NCI-H748 (cell line): Measurements from ENCODE around the gene COL4A3.
"Not testable (repeated sequence)": the region's sequence is repeated elsewhere in the genome, so short reads cannot be mapped to it uniquely, and the experiment has no call there.

ENCODE experiments used
- DNase-seq: peaks from one replicate; lab custom pipeline; 2025; ENCODE audit not compliant: unreplicated experiment; lab: John Stamatoyannopoulos, UW

The COL4A3 gene

GRCh38 chr2:227205701-227206100 lies 41.3 kb downstream of the COL4A3 start:
- DNase-seq = no peak

GRCh38 chr2:227206406-227206805 lies 42.0 kb downstream of the COL4A3 start:
- DNase-seq = no peak

DNA sequence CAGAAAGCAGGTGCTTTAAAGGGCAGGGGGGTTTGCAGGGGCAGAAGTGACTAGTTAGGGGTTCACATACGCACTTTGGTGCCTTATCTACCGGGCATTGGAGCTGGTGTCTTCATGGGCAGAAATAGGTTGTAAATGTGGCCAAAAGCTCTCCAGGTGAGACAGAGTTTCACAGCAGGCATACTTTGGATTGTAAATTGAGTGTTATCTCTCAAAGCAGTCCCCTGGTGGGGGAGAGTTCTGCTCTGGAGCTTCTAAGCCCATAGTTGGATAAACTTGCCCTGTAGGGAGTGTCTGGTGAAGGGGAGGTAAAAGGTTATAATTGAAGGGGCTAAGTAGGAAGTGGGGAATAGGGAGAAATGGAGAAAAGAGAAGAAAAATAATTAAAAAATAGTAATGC lies 43.1 kb downstream of the COL4A3 start:
- no peak for DNase-seq

DNA sequence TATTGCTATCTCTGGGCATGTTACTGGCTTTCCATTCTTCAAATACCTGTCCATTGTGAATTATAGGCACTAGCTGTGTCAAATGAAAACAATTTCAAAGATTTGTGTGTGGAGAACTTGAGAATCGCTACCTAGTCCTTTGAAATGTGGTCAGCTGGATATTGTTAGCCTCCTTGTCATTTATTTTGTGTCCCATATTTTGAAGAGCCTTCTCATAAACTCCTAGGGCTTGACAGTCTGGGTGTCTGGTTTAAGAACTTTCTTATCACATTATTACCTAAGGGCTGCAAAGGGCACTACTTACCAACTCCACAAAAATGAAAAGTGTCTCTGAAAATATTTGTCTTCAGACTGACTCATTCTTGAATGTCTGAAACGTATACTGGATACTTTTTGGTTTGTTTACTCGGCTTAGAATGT lies 50.2 kb downstream of the COL4A3 start:
- no peak for DNase-seq

DNA sequence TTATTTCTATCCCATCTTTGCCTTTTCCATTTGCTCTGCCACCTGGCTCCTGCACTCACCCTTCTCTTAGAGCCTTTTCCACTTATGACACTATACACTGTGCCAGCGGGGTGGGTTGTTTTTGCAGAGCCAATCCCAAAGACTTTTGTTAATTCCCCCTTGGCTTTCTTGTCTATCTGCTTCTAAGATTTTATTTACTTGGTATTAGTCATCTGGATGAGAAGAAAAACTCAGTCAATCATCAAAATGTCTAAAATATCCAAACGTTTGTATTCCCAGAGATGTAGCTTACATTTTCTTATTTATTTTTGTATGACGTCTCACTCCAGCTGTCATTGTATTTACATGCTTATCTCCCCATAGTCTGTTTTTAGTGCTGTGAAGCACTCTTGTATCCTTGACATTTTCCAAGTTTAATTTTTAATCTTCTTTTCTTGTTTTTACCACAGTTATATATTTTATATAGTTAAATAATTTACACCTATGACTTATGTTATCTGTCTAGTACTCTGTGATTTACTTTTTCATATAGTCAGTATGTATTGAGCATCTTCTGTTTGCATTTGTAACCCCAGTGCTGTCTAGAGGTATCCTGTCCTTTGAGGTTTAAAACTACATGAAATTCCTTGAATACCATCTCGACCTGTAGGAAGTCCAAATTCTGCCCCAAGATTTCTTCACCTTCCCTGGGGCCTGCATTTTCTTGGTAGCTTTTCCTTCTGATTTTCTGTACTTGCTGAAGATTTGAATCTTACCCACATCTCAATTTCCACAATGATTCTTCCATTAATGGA lies 55.1 kb downstream of the COL4A3 start:
- no peak for DNase-seq

DNA sequence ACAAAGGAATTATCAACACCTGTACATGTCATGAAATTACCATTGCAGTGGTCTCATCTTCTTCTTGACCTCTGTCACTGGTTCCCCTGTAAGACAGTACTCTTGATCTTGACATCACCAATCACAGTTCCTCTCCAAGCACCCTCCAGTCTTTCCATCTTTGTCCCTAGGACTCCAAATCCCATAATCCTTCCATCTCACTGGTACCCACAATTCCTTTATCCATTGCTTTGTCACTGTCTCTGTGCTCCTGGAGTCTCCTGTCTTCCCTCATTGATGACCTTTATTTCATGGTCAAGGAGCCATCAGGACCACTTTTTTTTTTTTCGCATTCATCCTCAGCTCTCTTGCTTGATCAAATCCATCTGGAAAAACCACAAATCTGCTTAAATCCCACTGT lies 56.7 kb downstream of the COL4A3 start:
- DNase-seq = no peak

GRCh38 chr2:227222292-227222691 lies 57.9 kb downstream of the COL4A3 start:
- no peak for DNase-seq

GRCh38 chr2:227225641-227226040 lies 61.2 kb downstream of the COL4A3 start:
- DNase-seq = not testable (repeated sequence)

DNA sequence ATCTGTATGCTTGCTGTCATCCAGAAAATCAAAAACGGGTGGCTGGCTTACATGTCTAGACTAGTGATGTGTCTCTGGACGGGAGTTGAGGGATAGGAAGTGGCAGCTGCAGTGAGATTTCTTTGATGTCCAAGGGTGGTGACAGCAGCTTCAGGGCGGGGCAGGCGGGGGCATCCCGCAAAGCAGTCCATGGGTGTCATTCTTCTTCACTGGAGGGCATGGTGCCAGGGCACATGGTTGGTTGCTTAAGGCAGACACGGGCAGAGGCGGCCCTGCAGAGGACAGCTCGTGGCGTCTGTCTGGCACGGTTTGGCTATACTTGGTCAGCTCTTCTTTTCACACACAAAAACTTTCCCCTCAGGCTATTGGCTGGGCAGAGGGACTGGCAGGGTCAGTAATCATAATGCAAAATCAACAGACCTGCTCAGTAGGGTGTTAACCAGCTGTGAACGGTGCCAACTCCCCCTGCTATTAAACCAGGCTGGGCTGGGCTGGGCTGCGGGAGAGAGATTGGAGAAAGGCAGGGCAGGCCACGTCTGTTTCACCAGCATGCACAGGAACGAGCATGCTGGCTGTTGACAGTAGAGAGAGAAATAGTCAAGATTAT lies 63.7 kb downstream of the COL4A3 start:
- peak; percentile 70 for DNase-seq

- no peak for DNase-seq
Measured at GRCh38 chr2:227230151-227230550, 65.7 kb downstream of the COL4A3 start.

DNA sequence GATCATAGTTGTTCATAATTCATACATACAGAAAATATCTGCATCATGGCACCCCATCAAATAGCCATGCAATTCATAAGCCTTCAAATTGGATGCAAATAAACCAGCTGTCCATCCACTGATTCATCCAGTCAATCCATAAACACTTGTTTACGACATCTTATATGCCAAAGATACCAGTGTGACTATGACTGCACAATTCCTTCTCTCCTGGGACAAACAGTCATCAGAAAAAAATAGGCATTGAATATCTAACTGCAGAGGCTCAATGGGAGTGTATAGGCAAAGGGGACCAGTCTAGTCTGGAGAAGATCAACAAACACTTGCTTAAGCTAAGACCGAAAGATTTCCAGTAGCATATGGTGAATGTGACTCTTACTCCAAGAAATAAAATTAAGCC lies 70.0 kb downstream of the COL4A3 start:
- DNase-seq = no peak

- peak; percentile 4 for DNase-seq
Measured at GRCh38 chr2:227237786-227238185, 73.4 kb downstream of the COL4A3 start.

DNA sequence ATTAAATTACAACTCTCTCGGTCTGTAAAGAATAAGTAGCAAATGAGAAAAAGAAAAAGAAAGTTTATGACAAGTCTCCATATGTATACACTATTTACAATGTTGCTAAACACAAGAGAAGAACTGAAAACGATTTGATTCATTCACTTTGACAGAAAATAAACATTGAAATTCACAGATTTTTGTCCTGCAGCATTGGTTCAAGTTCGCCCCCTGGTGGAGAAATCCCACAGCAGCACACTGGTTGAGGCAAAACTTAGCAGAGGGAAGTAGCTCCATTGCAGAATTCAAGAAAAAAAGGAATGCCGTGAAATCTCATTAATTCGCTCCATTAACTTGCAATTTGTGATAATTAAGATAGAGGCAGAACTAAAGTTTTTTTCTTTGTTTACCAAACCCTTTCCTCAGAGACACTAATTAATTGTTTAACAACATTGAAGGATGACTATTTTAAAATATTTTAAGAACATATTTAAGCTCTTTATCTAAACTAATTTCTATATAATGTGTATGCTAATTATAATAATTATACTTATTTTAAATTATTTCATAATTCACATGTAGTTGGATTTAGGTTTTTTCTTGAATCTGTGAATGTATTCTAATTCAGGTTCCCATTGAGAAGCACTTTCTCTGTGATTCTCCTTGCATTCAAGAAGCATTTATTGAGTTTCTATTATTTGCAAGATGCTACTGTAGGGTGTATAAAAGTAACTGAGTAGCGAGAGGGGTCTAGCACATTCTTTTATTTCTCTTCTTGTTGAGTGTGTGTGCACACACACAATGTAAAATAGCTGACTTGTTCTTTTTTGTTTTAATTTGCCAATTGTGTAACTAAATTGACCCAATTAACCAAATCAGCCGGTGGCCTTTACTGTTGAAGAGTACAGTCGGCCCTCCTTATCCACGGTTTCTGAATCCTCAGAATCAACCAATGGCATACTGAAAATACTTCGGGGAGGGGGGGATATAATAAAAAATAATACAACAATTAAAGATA lies 74.1 kb downstream of the COL4A3 start:
- peak; percentile 54 for DNase-seq

GRCh38 chr2:227241005-227241404 lies 76.6 kb downstream of the COL4A3 start:
- DNase-seq = no peak

- DNase-seq = peak; percentile 68
Measured at GRCh38 chr2:227248876-227249275, 84.5 kb downstream of the COL4A3 start.

DNA sequence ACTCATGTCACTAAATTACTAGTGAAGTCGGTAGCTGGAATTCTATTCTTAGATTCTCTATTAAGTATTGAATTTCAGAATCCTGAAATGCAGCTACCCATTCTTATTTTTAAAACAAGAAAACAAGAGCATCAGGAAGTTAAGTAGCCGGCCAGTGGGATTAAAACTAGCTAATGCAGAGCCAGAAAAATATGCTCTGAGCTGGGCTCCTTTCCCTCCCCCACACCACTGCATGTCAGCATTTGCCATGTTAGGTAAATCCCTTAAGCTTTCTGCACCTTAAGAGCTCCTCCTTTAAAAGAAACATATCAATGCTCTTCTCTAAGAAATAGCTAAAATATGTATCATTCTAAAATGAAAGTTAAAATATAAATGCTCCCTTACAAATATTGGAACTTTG lies 88.4 kb downstream of the COL4A3 start:
- no peak for DNase-seq

DNA sequence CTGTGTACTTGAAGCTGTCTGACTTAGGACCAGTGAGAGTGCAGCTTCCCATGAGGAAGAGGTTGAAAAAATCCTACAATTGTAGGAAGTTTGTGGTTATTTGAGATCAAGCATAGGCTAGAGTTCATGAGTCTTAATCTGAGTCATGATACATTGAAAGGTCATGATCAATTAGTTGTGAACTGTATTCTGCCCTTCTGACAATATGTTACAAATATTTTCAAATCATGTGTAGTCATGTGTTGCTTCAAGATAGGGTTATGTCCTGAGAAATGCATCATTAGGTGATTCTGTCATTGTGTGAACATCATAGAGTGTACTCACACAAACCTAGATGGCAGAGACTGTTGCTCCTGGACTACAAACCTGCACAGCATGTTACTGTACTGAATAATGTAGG lies 92.2 kb downstream of the COL4A3 start:
- DNase-seq = no peak

GRCh38 chr2:227257820-227258219 lies 93.4 kb downstream of the COL4A3 start:
- DNase-seq = no peak

GRCh38 chr2:227260041-227260440 lies 95.6 kb downstream of the COL4A3 start:
- no peak for DNase-seq

DNA sequence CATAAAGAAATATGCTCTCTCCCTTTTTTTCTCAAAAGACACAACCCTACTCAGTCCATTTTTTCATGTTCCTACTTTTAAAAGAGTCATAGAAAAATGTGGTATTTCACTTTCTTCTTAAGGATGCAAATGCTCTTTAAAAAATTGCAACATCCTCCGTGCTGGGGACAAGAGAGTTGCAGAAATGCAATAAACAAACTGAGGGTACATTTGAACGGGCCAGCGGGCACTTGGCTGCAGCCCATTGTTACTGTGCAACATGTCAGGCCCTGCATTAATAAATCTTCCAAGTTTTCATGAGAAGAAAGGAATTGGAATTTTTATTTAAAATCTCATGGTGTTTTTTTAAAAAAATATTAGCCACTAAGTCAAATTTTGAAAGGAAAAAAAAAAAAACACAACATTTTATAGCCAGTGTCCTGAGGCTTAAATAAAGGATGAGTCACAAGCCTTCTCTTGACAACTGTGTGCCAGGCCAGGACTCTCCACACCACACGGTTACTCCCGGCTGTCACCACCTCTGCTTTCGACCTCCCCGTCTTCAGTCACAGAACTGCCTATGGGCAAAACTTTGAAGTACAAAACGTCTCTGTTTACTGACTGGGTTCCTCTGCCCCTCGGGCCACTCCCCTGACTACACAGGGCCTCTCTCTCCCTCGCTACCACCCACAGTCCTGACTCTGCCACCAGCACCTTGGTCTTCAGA lies 103.1 kb downstream of the COL4A3 start:
- no peak for DNase-seq

- DNase-seq = no peak
Measured at GRCh38 chr2:227280895-227281294, 116.5 kb downstream of the COL4A3 start.
